22Rv1 (cell line): ENCODE results near the gene DZIP3.

ENCODE experiments used
- ZFX ChIP-seq: fragments of 450-650 bp; IDR thresholded peaks from 2 replicates; pipeline ENCODE4 v1.6.1; 2017; ENCODE audit warnings: antibody characterized with exemption, borderline replicate concordance
- TF ChIP-seq, protein P1 (sequence below): fragments of 450-650 bp; IDR thresholded peaks from 2 replicates; pipeline ENCODE4 v1.5.1; 2017; ENCODE audit warnings: mild to moderate bottlenecking

DNA sequence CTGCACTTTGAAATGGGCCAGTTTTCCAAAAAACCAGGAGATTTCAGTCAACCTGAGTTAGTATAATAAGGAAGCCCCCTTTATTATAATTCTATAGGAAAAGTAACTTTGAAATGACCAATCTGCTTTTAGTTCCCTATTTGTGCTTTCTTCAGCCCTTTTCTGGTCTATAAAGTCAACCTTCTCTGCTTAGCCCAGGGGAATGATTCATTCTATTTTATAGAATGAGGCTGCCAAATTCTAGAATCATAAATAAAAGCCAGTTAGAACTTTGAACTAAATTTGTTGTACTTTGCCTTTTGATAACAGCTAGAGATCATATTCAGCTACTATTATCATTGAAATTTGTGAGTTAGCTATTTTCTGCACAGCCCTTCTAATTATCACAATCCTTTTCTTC, 25.0 kb upstream of the DZIP3 start:
- TF ChIP-seq, protein P1, sequence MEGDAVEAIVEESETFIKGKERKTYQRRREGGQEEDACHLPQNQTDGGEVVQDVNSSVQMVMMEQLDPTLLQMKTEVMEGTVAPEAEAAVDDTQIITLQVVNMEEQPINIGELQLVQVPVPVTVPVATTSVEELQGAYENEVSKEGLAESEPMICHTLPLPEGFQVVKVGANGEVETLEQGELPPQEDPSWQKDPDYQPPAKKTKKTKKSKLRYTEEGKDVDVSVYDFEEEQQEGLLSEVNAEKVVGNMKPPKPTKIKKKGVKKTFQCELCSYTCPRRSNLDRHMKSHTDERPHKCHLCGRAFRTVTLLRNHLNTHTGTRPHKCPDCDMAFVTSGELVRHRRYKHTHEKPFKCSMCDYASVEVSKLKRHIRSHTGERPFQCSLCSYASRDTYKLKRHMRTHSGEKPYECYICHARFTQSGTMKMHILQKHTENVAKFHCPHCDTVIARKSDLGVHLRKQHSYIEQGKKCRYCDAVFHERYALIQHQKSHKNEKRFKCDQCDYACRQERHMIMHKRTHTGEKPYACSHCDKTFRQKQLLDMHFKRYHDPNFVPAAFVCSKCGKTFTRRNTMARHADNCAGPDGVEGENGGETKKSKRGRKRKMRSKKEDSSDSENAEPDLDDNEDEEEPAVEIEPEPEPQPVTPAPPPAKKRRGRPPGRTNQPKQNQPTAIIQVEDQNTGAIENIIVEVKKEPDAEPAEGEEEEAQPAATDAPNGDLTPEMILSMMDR = no peak
- TF ChIP-seq ZFX = no peak
